Stimulated activated CD8-positive, alpha-beta memory T cell treated with anti-CD3 and anti-CD28 coated beads, Interleukin-4, amount 100 ng/mL, for 4 hours (primary cell): ENCODE measurements around the gene SENP8.

ENCODE experiments used
- DNase-seq, 2 donors: peaks; one replicate each; pipeline ENCODE4 v3.0.0-alpha.2; 2020; ENCODE audit warnings: low read depth in 2 of 2, low spot score in 1 of 2

SENP8 gene

GRCh38 chr15:72174551-72175165 lies 56.5 kb downstream of the SENP8 start:
- no peak for DNase-seq

DNA sequence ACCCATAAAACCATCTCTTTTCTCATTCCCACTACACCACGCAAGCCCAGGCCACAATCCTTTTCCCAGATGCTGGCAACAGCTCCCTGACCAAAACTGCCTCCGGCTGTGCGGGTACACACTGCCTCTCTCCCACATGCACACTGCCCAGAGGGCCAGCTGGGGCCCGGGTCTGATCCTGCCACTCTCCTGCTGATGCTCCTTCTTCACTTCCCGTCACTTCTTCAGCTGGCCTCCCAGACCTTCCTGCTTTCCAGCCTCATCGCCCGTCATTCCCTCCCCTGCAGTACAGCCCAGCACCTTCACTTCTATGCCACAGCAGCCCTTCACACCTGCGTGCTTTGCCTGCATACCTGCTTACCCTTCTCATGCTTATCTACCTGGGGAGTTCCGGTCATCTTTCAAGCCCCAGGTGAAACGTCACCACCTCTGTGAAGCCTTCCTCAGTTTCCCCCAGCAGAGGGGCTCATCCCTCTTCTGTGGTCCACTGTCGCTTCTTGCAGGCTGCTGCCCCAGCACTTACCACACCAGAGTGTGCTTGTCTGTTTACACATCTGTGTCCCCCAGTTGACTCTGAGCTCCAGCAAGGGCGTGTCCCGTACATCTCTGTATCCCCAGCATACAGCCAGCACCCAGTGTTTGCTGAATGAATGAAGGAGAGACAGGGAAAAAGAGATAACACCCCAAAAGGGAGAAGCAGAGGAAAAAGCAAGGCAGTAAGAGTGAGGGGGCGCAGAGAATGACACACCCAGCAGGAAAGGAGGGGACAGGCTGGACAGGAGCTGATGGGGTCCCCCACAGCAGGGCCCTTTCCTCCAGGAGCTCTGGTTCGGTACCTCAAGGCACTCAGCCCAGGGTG lies 57.2 kb downstream of the SENP8 start:
- DNase-seq = no peak

GRCh38 chr15:72176159-72176558 lies 58.0 kb downstream of the SENP8 start:
- no peak for DNase-seq

GRCh38 chr15:72176743-72177142 lies 58.5 kb downstream of the SENP8 start:
- DNase-seq = no peak

- no peak for DNase-seq
Measured at GRCh38 chr15:72178976-72179585, 60.9 kb downstream of the SENP8 start.

GRCh38 chr15:72179950-72180581 lies 61.9 kb downstream of the SENP8 start:
- no peak for DNase-seq

DNA sequence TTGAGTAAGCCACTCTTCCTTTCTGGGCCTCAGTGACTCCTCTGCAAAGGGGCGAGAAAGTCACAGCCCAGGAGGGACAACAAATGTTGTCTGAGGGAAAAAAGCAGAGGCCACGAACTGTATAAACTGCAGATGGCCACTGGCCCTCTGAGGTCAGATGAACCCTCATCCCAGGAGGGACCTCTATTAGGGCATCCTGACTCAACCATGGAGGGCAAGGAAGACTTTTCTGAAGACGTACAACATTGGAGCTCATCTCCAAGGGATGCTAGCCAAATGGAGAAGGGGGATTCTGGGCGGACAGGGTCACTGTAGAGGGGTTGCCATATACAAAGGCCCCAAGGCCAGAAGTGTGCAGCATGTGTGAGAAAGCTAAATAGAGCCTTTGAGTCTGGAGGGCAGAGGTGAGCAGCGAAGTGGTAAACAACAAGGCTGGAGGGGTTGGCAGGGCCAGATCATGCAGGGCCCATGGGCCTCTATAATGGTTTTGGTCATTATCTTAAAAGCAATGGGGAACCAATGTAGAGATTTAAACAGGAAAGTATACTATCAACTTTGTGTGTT lies 62.6 kb downstream of the SENP8 start:
- DNase-seq = no peak

GRCh38 chr15:72182244-72182643 lies 64.0 kb downstream of the SENP8 start:
- DNase-seq = no peak

GRCh38 chr15:72182673-72183072 lies 64.5 kb downstream of the SENP8 start:
- DNase-seq = no peak

DNA sequence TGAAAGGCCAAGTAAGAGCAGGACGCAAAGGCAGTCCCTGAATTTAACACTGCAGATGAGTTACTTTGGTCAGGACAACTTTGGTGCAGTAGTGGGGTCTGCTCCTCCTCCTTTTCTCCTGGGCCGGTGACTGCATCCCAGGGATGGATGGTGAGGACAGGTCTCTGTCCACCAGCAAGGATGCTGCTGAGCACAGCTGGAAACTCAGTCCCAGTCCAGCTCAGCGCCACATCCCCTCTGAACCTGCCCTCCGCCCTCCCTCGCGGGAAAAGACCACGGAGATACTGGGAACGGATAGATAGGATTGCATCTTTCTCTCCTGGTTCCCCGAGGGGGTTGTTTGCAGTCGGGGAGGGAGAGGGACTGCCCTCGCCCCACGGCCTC lies 65.6 kb downstream of the SENP8 start:
- no peak for DNase-seq

DNA sequence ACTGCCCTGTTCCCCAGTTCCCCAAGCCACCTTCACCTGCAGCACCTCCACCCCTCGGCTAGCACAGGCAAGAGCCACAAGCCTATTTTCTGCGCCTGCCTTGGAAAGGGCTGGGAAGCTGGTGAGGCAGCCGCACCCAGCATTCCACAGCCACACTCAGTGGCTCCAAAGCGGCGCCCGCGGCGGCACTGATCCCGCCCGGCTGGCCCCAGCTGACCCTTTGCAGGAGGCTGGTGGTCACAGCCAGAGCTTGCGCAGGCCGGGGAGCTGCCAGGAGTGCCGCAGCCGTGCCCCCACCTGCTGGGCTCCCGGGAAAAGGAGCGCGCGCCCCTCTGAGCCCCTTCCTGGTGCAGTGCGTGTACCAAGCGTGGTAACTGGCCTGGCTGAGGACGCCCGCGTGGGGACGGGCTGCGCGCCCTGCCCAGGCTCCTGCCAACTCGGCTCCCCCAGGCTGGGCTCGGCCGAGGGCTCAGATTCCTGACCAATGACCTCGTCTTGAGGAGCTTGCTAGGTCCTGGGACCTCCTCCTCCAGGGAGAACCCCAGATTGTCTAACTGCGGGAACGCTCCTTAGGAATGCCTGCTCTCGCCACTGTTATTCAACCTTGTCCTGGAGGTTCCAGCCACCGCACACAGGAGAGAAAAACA lies 66.1 kb downstream of the SENP8 start:
- DNase-seq = no peak

GRCh38 chr15:72189250-72189902 lies 71.2 kb downstream of the SENP8 start:
- no peak for DNase-seq

DNA sequence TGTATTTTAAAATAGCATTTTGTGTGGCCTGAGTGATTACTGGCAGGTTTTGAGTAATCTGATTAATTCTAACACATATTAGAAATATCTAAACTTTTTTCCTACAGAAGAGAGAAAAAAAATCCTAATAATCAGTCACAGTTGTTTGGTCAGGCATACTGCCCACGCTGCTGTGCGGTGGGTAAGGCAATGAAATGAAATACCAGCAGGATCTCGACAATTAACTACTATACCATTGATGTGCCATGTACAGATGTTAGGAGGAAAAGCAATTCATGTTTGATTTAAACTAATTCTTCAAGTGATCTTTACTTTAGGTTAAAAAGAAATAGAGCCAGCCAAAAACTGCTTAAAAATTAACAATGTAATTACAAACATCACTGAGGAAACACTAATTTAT lies 74.2 kb downstream of the SENP8 start:
- no peak for DNase-seq
